H1 (cell line): Measurements from ENCODE around the gene STIM2. TPM values are rescaled to one million over a fixed set of nuclear protein-coding genes. Genes with fewer than 3 reads are reported as not detected.
A peak's percentile ranks its signal among the peaks of the same experiment; 100 is the strongest.

Source experiments
- CTCF ChIA-PET: fragments of 300-600 bp; sonication (Branson Sonifier 250); formaldehyde crosslinking; loops from one replicate; lab custom pipeline; 2021; ENCODE audit not compliant: partially characterized antibody; lab: Charles Lee
- POLR2A ChIA-PET: fragments of 300-600 bp; sonication (Branson Sonifier 250); formaldehyde crosslinking; loops from one replicate; lab custom pipeline; 2021; ENCODE audit warnings: inconsistent platforms; ENCODE audit not compliant: partially characterized antibody; lab: Charles Lee
- DNase-seq, 2 experiments: peaks; one replicate each; pipeline versions ENCODE4 v3.0.0 to v3.0.0-alpha.2; 2010 to 2022; ENCODE audit warnings: low spot score in 2 of 2, low read depth in 1 of 2, mixed read lengths in 1 of 2
- FAIRE-seq: peaks from 2 replicates; lab custom pipeline; 2011; peaks lifted over from hg19 to GRCh38; lab: Jason Lieb, UNC
- H2AFZ ChIP-seq: 2 replicates; pipeline ENCODE4 v1.8.1; 2012; ENCODE audit warnings: low read length, inconsistent platforms
- H2AK5ac ChIP-seq: 2 replicates; pipeline ENCODE4 v1.6.1; 2013; ENCODE audit warnings: low read depth, low read length
- H2BK120ac ChIP-seq: replicated peaks from 2 replicates; pipeline ENCODE3; 2013; ENCODE audit warnings: low read depth, low read length, inconsistent platforms
- H2BK12ac ChIP-seq: 2 replicates; pipeline ENCODE4 v1.6.1; 2013; ENCODE audit warnings: low read depth, low read length
- H2BK15ac ChIP-seq: 2 replicates; pipeline ENCODE4 v1.6.1; 2013; ENCODE audit warnings: low read length
- H2BK20ac ChIP-seq: 2 replicates; pipeline ENCODE4 v1.6.1; 2013; ENCODE audit warnings: low read length
- H2BK5ac ChIP-seq: 2 replicates; pipeline ENCODE4 v1.6.1; 2013; ENCODE audit warnings: low read depth, low read length
- H3K14ac ChIP-seq: 2 replicates; pipeline ENCODE4 v1.6.1; 2013; ENCODE audit warnings: inconsistent platforms; ENCODE audit not compliant: insufficient read length
- H3K18ac ChIP-seq: 2 replicates; pipeline ENCODE4 v1.6.1; 2013; ENCODE audit warnings: low read length; ENCODE audit errors: extremely low read depth
- H3K23ac ChIP-seq: 2 replicates; pipeline ENCODE4 v1.6.1; 2013; ENCODE audit warnings: inconsistent platforms; ENCODE audit not compliant: insufficient read length
- H3K23me2 ChIP-seq: 2 replicates; pipeline ENCODE4 v1.6.1; 2013; ENCODE audit warnings: low read depth, low read length
- H3K27ac ChIP-seq: 2 replicates; pipeline ENCODE4 v1.6.1; 2011; ENCODE audit warnings: low read depth, low read length, inconsistent platforms
- H3K27me3 ChIP-seq, 4 experiments: replicated peaks in 1 of 4; 1 replicate in 1 of 4; 2 replicates in 3 of 4; pipeline versions ENCODE4 v1.6.1 to v1.8.1; 2011 to 2013; ENCODE audit warnings: low read length in 3 of 4, mild to moderate bottlenecking in 3 of 4, inconsistent platforms in 2 of 4, mixed read lengths in 2 of 4, moderate library complexity in 1 of 4; ENCODE audit not compliant: control insufficient read depth in 3 of 4, insufficient read depth in 3 of 4; ENCODE audit errors: extremely low read depth in 1 of 4
- H3K36me3 ChIP-seq, 4 experiments: 2 replicates each; pipeline versions ENCODE4 v1.6.1 to v1.8.1; 2011 to 2013; ENCODE audit warnings: mild to moderate bottlenecking in 4 of 4, low read length in 3 of 4, moderate library complexity in 2 of 4, control low read depth in 1 of 4, inconsistent platforms in 1 of 4; ENCODE audit not compliant: insufficient read depth in 4 of 4, control insufficient read depth in 2 of 4
- H3K4ac ChIP-seq: replicated peaks from 2 replicates; pipeline ENCODE3; 2013; ENCODE audit warnings: low read length, low read depth, mixed read lengths, inconsistent platforms; ENCODE audit not compliant: insufficient read length
- H3K4me1 ChIP-seq, 4 experiments: replicated peaks in 1 of 4; 1 replicate in 1 of 4; 2 replicates in 3 of 4; pipeline versions ENCODE4 v1.6.1 to v1.8.1; 2011 to 2013; ENCODE audit warnings: low read length in 3 of 4, inconsistent platforms in 2 of 4, mixed read lengths in 1 of 4; ENCODE audit not compliant: insufficient read depth in 4 of 4, control insufficient read depth in 3 of 4
- H3K4me2 ChIP-seq, 2 experiments: 2 replicates each; pipeline versions ENCODE4 v1.6.1 to v1.8.1; 2011 to 2013; ENCODE audit warnings: low read depth in 2 of 2, low read length in 2 of 2, control low read depth in 1 of 2, inconsistent platforms in 1 of 2, mild to moderate bottlenecking in 1 of 2; ENCODE audit not compliant: insufficient read depth in 1 of 2
- H3K4me3 ChIP-seq, 4 experiments: fragments of 200-600, 300-600 bp in 1 of 4; sonication (generic), shearing (Covaris generic), sonication (Bioruptor Twin) in 1 of 4; 2 replicates each; pipeline versions ENCODE4 v1.5.1 to v1.8.1; 2011 to 2016; ENCODE audit warnings: low read length in 4 of 4, low read depth in 3 of 4, control low read depth in 2 of 4, inconsistent platforms in 2 of 4, mild to moderate bottlenecking in 2 of 4, mixed read lengths in 1 of 4, moderate library complexity in 1 of 4; ENCODE audit not compliant: insufficient read depth in 2 of 4; ENCODE audit errors: extremely low read depth in 1 of 4
- H3K56ac ChIP-seq: replicated peaks from 2 replicates; pipeline ENCODE3; 2013; ENCODE audit warnings: low read depth, mild to moderate bottlenecking, mixed read lengths, low read length, inconsistent platforms; ENCODE audit not compliant: insufficient read length
- H3K79me1 ChIP-seq: 2 replicates; pipeline ENCODE4 v1.6.1; 2013; ENCODE audit warnings: low read depth, low read length, control low read depth
- H3K79me2 ChIP-seq, 2 experiments: 2 replicates each; pipeline versions ENCODE4 v1.6.1 to v1.8.1; 2012 to 2013; ENCODE audit warnings: low read length in 2 of 2, mild to moderate bottlenecking in 2 of 2, inconsistent platforms in 1 of 2; ENCODE audit not compliant: insufficient read depth in 2 of 2, control insufficient read depth in 1 of 2
- H3K9ac ChIP-seq, 4 experiments: replicated peaks in 1 of 4; 1 replicate in 1 of 4; 2 replicates in 3 of 4; pipeline versions ENCODE4 v1.6.1 to v1.8.1; 2011 to 2013; ENCODE audit warnings: low read depth in 3 of 4, low read length in 3 of 4, control low read depth in 2 of 4, mild to moderate bottlenecking in 2 of 4, moderate library complexity in 2 of 4, inconsistent platforms in 1 of 4; ENCODE audit errors: extremely low read depth in 1 of 4
- H3K9me3 ChIP-seq, 2 experiments: 2 replicates each; pipeline versions ENCODE4 v1.6.1 to v1.8.1; 2012 to 2013; ENCODE audit warnings: mild to moderate bottlenecking in 2 of 2, moderate library complexity in 2 of 2, control low read depth in 1 of 2, inconsistent platforms in 1 of 2, low read depth in 1 of 2, low read length in 1 of 2, mixed read lengths in 1 of 2; ENCODE audit not compliant: insufficient read depth in 2 of 2
- H4K20me1 ChIP-seq, 2 experiments: replicated peaks in 1 of 2; 2 replicates each; pipeline versions ENCODE3 to v1.8.1; 2011 to 2013; ENCODE audit warnings: inconsistent platforms in 2 of 2, low read length in 2 of 2, mild to moderate bottlenecking in 1 of 2; ENCODE audit not compliant: insufficient read depth in 2 of 2, control insufficient read depth in 1 of 2
- H4K5ac ChIP-seq: 2 replicates; pipeline ENCODE4 v1.6.1; 2013; ENCODE audit warnings: low read length, low read depth, mixed read lengths, inconsistent platforms; ENCODE audit not compliant: insufficient read length
- H4K8ac ChIP-seq: 2 replicates; pipeline ENCODE4 v1.8.0; 2013; ENCODE audit warnings: mild to moderate bottlenecking, moderate library complexity, low read length, inconsistent platforms; ENCODE audit not compliant: insufficient read depth; ENCODE audit errors: extremely low read depth
- H4K91ac ChIP-seq: replicated peaks from 2 replicates; pipeline ENCODE3; 2013; ENCODE audit warnings: low read length, mixed read lengths, inconsistent platforms; ENCODE audit not compliant: insufficient read length
- ATF3 ChIP-seq: IDR thresholded peaks from 2 replicates; pipeline ENCODE4 v1.6.1; 2011; ENCODE audit warnings: low read depth, mild to moderate bottlenecking, low read length; ENCODE audit not compliant: insufficient read depth
- BACH1 ChIP-seq: IDR thresholded peaks from 2 replicates; pipeline ENCODE4 v1.6.1; 2012; ENCODE audit warnings: low read length, improper control_type of control experiment
- BRCA1 ChIP-seq: IDR thresholded peaks from 2 replicates; pipeline ENCODE4 v1.6.1; 2012; ENCODE audit warnings: low read depth, low read length, improper control_type of control experiment
- CHD2 ChIP-seq: IDR thresholded peaks from 2 replicates; pipeline ENCODE4 v1.6.1; 2012; ENCODE audit warnings: low read length, improper control_type of control experiment
- E2F6 ChIP-seq: IDR thresholded peaks from 2 replicates; pipeline ENCODE4 v1.6.1; 2012; ENCODE audit warnings: inconsistent platforms
- KDM5A ChIP-seq: fragments of 200-600 bp; IDR thresholded peaks from 2 replicates; pipeline ENCODE4 v1.7.1; 2012; ENCODE audit warnings: mild to moderate bottlenecking, low read length, inconsistent platforms, mixed read lengths
- NRF1 ChIP-seq: IDR thresholded peaks from 2 replicates; pipeline ENCODE4 v1.6.1; 2011; ENCODE audit warnings: mild to moderate bottlenecking, low read depth, low read length, improper control_type of control experiment
- POLR2AphosphoS5 ChIP-seq: IDR thresholded peaks from 2 replicates; pipeline ENCODE4 v1.6.1; 2011; ENCODE audit warnings: low read depth, low read length
- TCF12 ChIP-seq: IDR thresholded peaks from 2 replicates; pipeline ENCODE4 v1.6.1; 2011; ENCODE audit warnings: low read depth, mild to moderate bottlenecking, low read length
- ZNF274 ChIP-seq: IDR thresholded peaks from 2 replicates; pipeline ENCODE4 v1.7.0; 2012; ENCODE audit warnings: low read length, borderline replicate concordance; ENCODE audit errors: extremely low read depth
- WGBS, 2 experiments: shearing (Covaris generic) in 1 of 2; methylation state at CpG; one replicate each; pipeline versions ENCODE4 v1.1.6 to v1.1.7; 2013 to 2015; ENCODE audit warnings: low lambda C conversion rate in 2 of 2, mixed read lengths in 2 of 2, inconsistent platforms in 1 of 2, low coverage in 1 of 2, missing lambda C conversion rate in 1 of 2; ENCODE audit not compliant: insufficient replicate concordance in 2 of 2, insufficient coverage in 1 of 2, insufficient read length in 1 of 2; ENCODE audit errors: extremely low coverage in 1 of 2, missing lambda C conversion rate in 1 of 2; 5-methylcytosine and 5-hydroxymethylcytosine counted together
- polyA plus RNA-seq, 7 experiments: library from polyadenylated mRNA; depleted of rRNA in 3 of 7; stranded (reverse) in 5 of 7; unstranded in 2 of 7; fragments of >200 nt in 5 of 7; fragments of 200-250 nt in 2 of 7; gene quantifications; 1 replicate in 5 of 7; 2 replicates in 1 of 7; 4 replicates in 1 of 7; pipeline versions ENCODE4 v1.2.1 to v1.2.3, GENCODE V29; 2011 to 2013; ENCODE audit warnings: missing spikeins in 2 of 7, mixed read lengths in 2 of 7
- total RNA-seq: library from RNA; stranded (reverse); fragmentation: NEBNext Ultra II Directional; extraction: Animal tissue kit (Norgen Biotek cat#: 25700); gene quantifications from 2 replicates; pipeline ENCODE4 v1.2.1, GENCODE V29; 2021

STIM2 gene
- total and polyA plus RNA-seq, 2 of the 8 experiments (the other 6 are each of a cell fraction or from before 2014, with no cell fraction given), result 22.9 to 23.0 TPM

- Histone ChIP-seq H3K4me1 (peaks cover 2 to 14% (median 10%) of the 10 kb centered on the region in 4 experiments), H3K27ac (no peak overlapping the region), H3K36me3 (no peaks in the 10 kb centered on the region), H3K4ac (no peak overlapping the region), H3K9me3 (no peaks in the 10 kb centered on the region), H3K23me2 (peaks cover 17% of the 10 kb centered on the region), H3K9ac (no peak overlapping the region), H3K14ac (no peak overlapping the region), H2BK5ac (no peak overlapping the region), H2AFZ (no peak overlapping the region), H2BK15ac (no peak overlapping the region), H3K27me3 (no peaks in the 10 kb centered on the region; a peak in 1 of 7 replicates), H3K4me3 (peak overlapping the region in 1 of 4 experiments; percentile 88; a peak in 2 of 8 replicates), H3K18ac (no peak overlapping the region), H4K5ac (no peak overlapping the region), H2BK12ac (no peak overlapping the region), H3K4me2 (peak overlapping the region; percentile 82 to 89; a peak in 3 of 4 replicates), H2AK5ac (no peak overlapping the region), H3K56ac (no peak overlapping the region), H3K79me1 (no peaks in the 10 kb centered on the region), H3K79me2 (peaks cover 0 to 43% of the 10 kb centered on the region in 2 experiments; a peak in 2 of 4 replicates), H4K20me1 (peaks cover 2 to 5% of the 10 kb centered on the region in 2 experiments), H3K23ac (no peak overlapping the region), H2BK120ac (no peak overlapping the region), H2BK20ac (no peak overlapping the region), H4K91ac (no peak overlapping the region), H4K8ac (no peak overlapping the region)
- FAIRE-seq, result no peak
- 62% methylated on average over 3 of the region's 3 CpGs; no CpG with 5 or more reads in 1 of the 2 experiments for WGBS, 2 experiments
- ChIA-PET POLR2A (interaction anchor here (1.1 kb wide), 1 partner anchor 11 kb away, joined by 3 read pairs; no protein-coding TSS in a partner anchor), CTCF (no interaction called here)
- no peak for TF ChIP-seq POLR2AphosphoS5
- TF ChIP-seq NRF1, result no peak
- no peak for TF ChIP-seq CHD2
- TF ChIP-seq KDM5A, result no peak
- TF ChIP-seq ATF3, result no peak
- no peak for TF ChIP-seq E2F6
- TF ChIP-seq ZNF274, result no peak
- TF ChIP-seq TCF12, result no peak
- no peak for TF ChIP-seq BACH1
- TF ChIP-seq BRCA1, result no peak
- DNase-seq, result no peak
Observed at GRCh38 chr4:26862381-26862915, 1.8 kb downstream of the STIM2 start.
